Kasumi-1 (cell line): ENCODE data around the gene B3GLCT.
"Not testable (repeated sequence)": the region's sequence is repeated elsewhere in the genome, so short reads cannot be mapped to it uniquely, and the experiment has no call there.

Source experiments
- DNase-seq, 2 experiments: peaks; one replicate each; lab custom pipeline; 2025; lab: John Stamatoyannopoulos, UW

The B3GLCT gene

DNA sequence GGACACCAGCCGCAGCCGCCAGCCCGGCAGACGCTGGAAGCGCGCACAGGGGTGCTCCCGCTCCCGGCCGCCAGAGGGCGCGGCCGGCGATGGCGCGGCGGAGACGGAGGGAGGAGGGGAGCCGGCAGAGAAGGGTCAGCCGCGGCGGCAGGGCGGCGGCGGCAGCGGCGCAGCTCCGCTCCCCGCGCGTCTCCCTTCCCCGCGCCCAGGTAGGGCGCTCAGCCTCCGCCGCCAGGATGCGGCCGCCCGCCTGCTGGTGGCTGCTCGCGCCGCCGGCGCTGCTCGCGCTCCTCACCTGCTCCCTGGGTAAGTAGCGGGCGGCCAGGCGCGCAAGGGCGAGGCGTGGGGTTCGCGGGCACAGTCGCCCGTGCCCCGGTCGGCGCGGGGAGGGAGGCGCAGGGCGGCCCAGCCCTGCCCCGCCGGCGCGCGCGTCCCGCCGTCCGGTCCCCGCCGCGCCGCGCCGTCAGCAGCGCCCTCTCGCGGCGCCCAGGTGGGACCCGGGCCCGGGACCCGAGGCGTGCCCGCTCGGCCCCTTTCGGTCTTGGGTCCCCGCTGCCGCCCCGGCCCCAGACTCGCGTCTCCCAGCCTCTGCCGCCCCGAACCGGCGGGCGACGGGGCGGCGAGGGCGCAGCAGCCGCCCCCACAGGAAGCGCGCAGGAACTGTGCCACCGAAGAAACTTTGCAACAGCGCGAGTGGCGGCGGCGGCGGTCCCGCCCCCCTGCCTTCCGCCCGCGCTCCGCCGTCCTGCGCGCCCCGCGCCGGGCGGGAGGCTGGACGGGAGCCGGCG lies at the start of gene B3GLCT:
Gene B3GLCT, plus strand, starts transcription at position 127 of the 788 bp plus-strand sequence. Its CDS starts 110 bp downstream, at position 237.
- DNase-seq: peak; percentile 8 to 12

DNA sequence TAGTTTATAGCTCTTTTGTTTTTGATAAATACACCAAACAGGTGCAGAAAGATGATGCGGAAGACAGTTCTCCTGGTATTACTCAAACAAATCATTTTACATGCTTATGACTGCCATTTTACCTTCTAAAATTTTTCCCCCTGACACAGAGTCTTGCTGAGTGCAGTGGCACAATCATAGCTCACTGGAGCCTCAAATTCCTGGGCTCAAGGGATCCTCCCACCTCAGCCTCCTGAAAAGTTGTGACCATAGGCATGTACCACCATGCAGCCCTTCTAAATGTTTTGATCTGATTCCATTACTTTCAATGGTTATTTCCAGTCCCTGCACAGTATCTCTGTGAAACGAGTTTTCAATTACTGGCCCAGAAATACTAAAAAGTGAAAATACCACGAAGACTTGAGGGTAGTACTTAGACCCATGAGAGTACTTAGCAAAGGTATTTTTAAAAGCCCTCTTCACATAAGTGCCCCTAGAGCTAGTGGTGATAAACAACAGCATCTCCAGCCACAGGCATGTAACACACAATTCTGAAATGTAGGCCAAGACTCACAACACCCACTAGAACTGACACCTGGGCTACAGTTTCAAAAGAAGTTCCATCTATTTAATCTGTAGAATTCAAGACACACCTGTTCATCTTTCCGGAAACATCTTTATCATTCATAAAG lies 49.3 kb upstream of the B3GLCT start:
- no peak for DNase-seq

GRCh38 chr13:31151837-31152236 lies 47.9 kb upstream of the B3GLCT start:
- DNase-seq: no peak

DNA sequence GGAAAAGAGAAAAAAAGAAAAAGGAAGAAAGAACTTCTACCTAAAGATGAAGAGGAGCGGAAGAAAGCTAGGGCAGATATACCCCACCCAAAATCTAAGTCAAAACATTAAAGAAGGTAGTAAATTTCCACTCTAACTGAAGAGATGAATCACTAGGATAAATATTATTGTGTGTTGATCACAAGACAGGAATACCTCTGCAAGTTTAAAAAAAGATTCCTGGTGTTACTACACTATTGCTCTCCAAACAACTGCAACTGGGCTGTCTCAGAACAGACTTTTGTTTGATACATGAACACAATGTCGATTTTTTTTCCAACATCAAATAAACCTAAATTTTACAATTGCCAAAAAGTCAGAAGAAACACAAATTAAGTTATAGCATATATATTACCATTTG lies 44.8 kb upstream of the B3GLCT start:
- DNase-seq: no peak

DNA sequence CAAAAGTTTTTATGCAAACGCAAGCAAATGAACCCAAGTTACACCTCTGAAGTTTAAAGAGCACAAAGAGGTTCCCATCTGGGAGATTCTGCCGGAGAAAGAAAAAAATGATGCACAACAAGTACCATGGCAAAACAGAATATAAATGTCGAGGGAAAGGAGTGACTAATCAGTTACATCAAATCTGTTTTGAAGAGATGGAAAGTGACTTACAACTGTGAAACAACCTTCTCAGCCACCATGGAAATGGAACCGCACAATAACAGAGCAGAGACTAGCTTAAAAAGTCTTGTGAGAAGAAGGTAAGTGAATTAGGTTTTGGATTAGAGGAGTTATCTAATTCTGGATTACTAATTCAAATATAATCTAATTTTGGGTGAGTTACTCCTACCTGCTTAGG lies 40.5 kb upstream of the B3GLCT start:
- DNase-seq: no peak

DNA sequence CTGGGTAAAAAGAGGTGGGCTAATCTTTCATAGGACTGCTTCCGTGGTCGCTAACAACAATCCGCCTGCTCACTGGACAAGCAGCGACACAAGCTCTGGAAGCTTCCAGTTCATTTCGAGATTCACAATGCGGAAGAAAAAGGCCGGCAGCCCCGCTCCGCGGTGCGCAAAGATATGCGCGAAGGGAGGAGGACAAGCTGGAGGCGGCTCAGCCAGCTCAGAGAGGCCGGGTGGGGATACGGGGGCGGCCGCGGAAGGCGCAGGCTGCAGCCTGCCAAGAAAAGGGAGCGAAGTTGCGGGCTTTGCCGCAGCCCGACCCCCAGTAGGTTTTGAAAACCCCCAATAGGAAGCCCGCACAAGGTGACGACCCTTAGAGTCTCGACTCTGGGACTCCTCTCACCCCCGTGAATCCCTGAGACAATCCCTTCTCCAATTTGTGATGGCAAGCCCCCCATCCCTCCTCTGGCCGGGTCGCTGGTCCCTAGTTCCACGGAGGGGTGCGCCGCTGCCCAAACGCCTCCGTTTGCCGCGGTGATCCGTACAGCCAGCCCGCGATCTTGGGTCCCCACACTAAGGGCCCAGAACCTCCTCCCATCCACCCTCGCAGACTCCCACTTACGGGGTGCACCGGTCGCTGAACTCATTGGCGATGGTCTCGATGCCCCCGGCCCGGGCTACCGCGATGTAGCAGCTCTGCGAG lies 38.8 kb upstream of the B3GLCT start:
- peak; percentile 21 to 31 for DNase-seq

GRCh38 chr13:31161557-31162150 lies 38.1 kb upstream of the B3GLCT start, which contains the start of gene HSPH1:
Gene HSPH1, minus strand, starts transcription at chr13:31161904. Its CDS starts 322 bp downstream, at chr13:31161582.
- peak; percentile 87 to 88 for DNase-seq

DNA sequence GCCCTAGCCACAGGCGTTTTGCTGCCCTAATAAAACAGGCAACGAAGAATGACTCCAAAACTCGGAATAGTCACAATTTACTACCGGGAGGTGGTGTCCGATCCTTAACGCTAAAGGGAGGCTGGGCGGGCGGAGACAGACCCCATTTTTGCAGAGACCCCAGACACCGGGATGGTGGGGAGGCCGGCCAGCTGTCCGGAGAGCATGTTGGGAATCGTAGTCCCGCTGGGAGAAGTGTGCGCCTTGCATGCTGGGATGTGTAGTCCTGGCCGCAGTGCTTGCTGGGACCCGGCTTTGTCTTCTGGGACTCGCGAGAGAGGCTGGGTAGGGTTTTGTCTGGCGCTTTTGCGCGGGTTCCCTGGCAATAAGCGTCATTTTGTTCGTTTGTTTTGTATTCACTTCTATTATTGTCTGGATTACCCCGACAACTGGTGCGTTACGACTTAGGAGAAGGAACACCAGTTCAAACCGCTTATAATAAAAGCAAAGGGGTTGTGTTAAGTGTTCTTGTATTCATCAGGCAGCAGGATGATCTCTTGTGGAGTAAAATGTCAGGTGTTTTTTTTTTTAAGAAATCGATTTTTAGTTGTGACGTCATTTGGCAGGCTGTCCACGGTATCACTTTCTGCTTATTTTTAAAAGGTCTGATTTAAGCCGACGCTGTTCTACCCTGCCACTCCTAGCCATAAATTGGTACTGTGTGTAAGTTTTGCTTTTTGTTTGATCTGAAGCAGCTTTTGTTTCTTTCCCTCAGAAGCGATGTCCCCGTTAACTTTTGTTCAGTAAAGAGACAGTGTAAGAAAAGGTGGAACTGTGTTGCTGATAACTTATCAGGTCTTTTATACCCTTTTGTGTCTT lies 37.4 kb upstream of the B3GLCT start:
- peak; percentile 89 to 90 for DNase-seq

GRCh38 chr13:31166591-31166990 lies 33.2 kb upstream of the B3GLCT start:
- DNase-seq: no peak

DNA sequence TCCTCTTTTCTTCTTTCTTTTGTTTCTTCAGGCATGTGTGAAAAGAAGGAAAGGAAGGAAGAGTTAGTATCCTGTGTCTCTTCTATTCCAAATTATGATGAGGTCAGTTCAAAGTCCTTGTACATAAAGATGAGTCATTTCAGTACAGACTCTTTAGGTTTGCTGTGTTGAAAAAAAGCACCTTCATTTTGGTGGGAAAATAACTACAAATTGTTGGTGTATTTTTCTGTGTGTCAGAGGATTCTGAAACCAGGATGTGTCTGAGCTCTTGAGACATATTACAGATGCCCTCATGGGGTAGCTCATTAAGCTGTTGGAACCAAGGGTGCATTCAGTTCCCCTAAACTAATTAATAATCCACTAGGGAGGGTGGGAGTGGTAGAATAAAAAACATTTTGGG lies 32.3 kb upstream of the B3GLCT start:
- DNase-seq: no peak

GRCh38 chr13:31168166-31168565 lies 31.6 kb upstream of the B3GLCT start:
- DNase-seq: no peak

DNA sequence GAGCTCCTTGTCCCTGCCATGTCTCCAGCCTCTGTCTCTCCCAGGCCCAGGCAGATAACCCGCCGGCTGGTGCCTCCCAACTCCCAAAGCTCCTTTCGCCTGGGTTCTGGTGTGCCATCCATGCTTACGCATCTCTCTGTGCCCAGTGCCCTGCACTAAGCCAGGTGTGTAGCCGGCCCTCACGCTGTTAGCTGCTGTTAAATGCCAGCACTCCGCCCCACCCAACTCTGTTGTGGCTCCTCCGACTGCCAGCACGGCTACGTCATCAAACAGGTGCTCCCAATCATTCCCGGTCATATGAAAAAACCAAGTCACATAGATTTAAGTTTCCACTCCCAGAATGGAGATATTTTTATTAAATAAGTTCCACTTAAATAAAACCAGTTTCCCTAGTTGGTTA lies 31.0 kb upstream of the B3GLCT start:
- DNase-seq: no peak

- DNase-seq: no peak
Measured at GRCh38 chr13:31172001-31172400, 27.8 kb upstream of the B3GLCT start.

- DNase-seq: no peak
Measured at GRCh38 chr13:31172535-31172934, 27.2 kb upstream of the B3GLCT start.

GRCh38 chr13:31174018-31174417 lies 25.8 kb upstream of the B3GLCT start:
- DNase-seq: peak in 1 of 2 experiments; percentile 8

DNA sequence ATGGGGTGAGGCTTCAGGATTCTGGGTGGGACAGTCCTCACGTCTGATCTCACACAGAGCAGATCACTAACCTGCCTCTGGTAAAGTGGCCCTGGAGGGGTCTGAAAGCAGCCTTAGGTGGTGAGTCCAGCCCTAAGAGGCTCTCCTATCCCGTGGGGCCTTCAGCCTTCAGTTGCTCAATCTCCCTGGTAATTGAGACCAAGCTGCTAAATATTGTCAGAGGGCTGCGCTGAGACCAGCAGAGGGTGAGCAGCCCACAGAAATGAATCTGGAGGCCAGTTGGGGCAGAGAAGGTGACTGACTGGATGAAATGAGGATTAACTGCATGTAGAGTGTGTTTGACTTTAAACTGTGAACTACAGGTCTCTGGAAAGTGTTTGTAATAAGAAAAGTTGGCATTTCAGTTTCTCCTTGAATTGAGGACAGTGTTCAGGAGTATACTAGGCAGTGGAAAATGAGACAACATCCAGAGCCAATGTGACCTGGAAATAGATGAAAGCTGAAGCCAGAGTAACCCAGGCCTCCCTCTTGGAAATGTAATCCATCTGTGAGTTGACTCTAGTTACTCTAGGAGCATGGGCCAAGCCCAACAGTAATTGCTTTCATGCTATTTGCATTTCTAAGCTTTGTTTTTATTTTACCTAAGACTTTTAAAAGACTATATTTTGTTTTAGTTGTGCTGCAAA lies 23.8 kb upstream of the B3GLCT start:
- DNase-seq: no peak

GRCh38 chr13:31177813-31178495 lies 21.8 kb upstream of the B3GLCT start:
- not testable (repeated sequence) for DNase-seq

DNA sequence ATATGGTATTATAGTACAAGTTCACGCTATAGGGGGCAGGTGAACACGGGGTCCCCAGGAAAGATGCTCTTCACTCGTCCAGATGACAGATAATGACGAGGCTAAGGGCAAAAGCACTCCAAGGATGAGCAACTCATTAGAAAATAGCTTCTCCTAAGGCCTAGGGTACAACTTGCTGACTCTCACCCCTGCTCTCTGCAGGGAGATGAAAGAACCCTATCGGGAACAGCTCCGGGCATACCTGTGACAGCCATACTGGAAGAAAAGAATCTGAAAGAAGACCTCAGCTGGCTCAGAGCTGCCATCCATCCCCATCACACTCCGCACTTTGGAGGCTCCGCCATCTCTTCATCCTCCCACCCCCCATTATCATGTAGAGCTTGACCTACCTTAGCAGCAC lies 20.5 kb upstream of the B3GLCT start:
- DNase-seq: no peak

GRCh38 chr13:31179754-31180153 lies 20.0 kb upstream of the B3GLCT start:
- no peak for DNase-seq

- DNase-seq: no peak
Measured at GRCh38 chr13:31182987-31183386, 16.8 kb upstream of the B3GLCT start.
